ENCODE results near the gene ZNF574.

GRCh38 chr19:42033413-42033812, 42.6 kb upstream of the ZNF574 start:
- TF ChIP-seq, protein P1, sequence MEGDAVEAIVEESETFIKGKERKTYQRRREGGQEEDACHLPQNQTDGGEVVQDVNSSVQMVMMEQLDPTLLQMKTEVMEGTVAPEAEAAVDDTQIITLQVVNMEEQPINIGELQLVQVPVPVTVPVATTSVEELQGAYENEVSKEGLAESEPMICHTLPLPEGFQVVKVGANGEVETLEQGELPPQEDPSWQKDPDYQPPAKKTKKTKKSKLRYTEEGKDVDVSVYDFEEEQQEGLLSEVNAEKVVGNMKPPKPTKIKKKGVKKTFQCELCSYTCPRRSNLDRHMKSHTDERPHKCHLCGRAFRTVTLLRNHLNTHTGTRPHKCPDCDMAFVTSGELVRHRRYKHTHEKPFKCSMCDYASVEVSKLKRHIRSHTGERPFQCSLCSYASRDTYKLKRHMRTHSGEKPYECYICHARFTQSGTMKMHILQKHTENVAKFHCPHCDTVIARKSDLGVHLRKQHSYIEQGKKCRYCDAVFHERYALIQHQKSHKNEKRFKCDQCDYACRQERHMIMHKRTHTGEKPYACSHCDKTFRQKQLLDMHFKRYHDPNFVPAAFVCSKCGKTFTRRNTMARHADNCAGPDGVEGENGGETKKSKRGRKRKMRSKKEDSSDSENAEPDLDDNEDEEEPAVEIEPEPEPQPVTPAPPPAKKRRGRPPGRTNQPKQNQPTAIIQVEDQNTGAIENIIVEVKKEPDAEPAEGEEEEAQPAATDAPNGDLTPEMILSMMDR (conservative IDR thresholded peaks at IDR 0.05; ENCODE audit: low read depth, low read length): no peak
- no peak for TF ChIP-seq EZH2 (IDR thresholded peaks at IDR 0.05; ENCODE audit: borderline replicate concordance, low read depth, low read length, poor library complexity, severe bottlenecking)
